Natural killer cell (primary cell): Measurements from ENCODE around the gene WDR53. TPM values are rescaled to one million over a fixed set of nuclear protein-coding genes. Genes with fewer than 3 reads are reported as not detected.

ENCODE experiments used
- ATAC-seq, 3 donors: fragments of 150-1000 bp in 2 of 3; fragments of 200-7000 bp in 1 of 3; cut with Tn5 transposase; 1 replicate in 1 of 3; 2 replicates in 2 of 3; pipeline ENCODE4 v1.10.0; 2021; ENCODE audit warnings: mild to moderate bottlenecking in 2 of 3, moderate library complexity in 2 of 3
- DNase-seq, 2 donors: peaks; one replicate each; pipeline versions ENCODE4 v3.0.0 to v3.0.0-alpha.2; 2013 to 2021; ENCODE audit warnings: mixed read lengths in 1 of 2
- H3K27ac ChIP-seq: one replicate; pipeline ENCODE4 v1.5.1; 2013; ENCODE audit warnings: mild to moderate bottlenecking, low read length
- H3K27me3 ChIP-seq: one replicate; pipeline ENCODE4 v1.6.1; 2013; ENCODE audit warnings: low read length; ENCODE audit not compliant: control insufficient read depth, insufficient read depth
- H3K36me3 ChIP-seq: one replicate; pipeline ENCODE4 v1.6.1; 2013; ENCODE audit warnings: low read length; ENCODE audit not compliant: control insufficient read depth, insufficient read depth
- H3K4me1 ChIP-seq: one replicate; pipeline ENCODE4 v1.6.1; 2013; ENCODE audit warnings: low read length; ENCODE audit not compliant: control insufficient read depth, insufficient read depth
- H3K4me3 ChIP-seq: one replicate; pipeline ENCODE4 v1.5.1; 2013; ENCODE audit warnings: low read length
- H3K9me3 ChIP-seq: one replicate; pipeline ENCODE4 v1.6.1; 2013; ENCODE audit warnings: low read length; ENCODE audit not compliant: control insufficient read depth, insufficient read depth
- H3K27ac Mint-ChIP-seq, 2 donors: one replicate each; pipeline ENCODE4 v1.8.0; 2022; ENCODE audit warnings: mild to moderate bottlenecking in 2 of 2, mixed read lengths in 2 of 2, moderate library complexity in 1 of 2
- H3K27me3 Mint-ChIP-seq, 2 donors: one replicate each; pipeline ENCODE4 v1.8.0; 2022; ENCODE audit warnings: low read depth in 2 of 2, mixed read lengths in 2 of 2
- H3K36me3 Mint-ChIP-seq: one replicate; pipeline ENCODE4 v1.8.0; 2022; ENCODE audit warnings: mixed read lengths
- H3K4me1 Mint-ChIP-seq, 2 donors: one replicate each; pipeline ENCODE4 v1.8.0; 2022; ENCODE audit warnings: mixed read lengths in 2 of 2
- H3K4me3 Mint-ChIP-seq: one replicate; pipeline ENCODE4 v1.8.0; 2022; ENCODE audit warnings: mild to moderate bottlenecking, moderate library complexity, mixed read lengths
- H3K9me3 Mint-ChIP-seq, 2 donors: one replicate each; pipeline ENCODE4 v1.8.0; 2022; ENCODE audit warnings: mixed read lengths in 2 of 2
- CTCF ChIP-seq: fragments of 200-600 bp; IDR thresholded peaks from one replicate; pipeline ENCODE4 v1.8.0; 2022; ENCODE audit warnings: antibody characterized with exemption
- WGBS: methylation state at CpG from one replicate; pipeline ENCODE4 v1.1.7; 2013; ENCODE audit warnings: missing lambda C conversion rate; ENCODE audit not compliant: insufficient coverage; 5-methylcytosine and 5-hydroxymethylcytosine counted together
- intact Hi-C: fragments of 100-400 bp; cut with micrococcal nuclease; formaldehyde crosslinking; loops from one replicate; pipeline ENCODE4 v1.14.2; 2022
- total RNA-seq, 4 donors: library from RNA; stranded (reverse); fragments of 120-200 nt in 1 of 4; gene quantifications; one replicate each; pipeline versions ENCODE4 v1.2.3 to v1.2.4, GENCODE V29; 2013 to 2022

Gene WDR53
- total RNA-seq, 3 donors from 2014 or later (not counting 1 experiment from before 2014, with no cell fraction given): 13.5 to 16.2 (median 14.7) TPM

- H3K4me3 Mint-ChIP-seq: no peak overlapping the region
- H3K4me1 Mint-ChIP-seq: peaks cover 15 to 19% of the 10 kb centered on the region in 2 donors
- Histone ChIP-seq H3K36me3 (no peaks in the 10 kb centered on the region), H3K27ac (no peak overlapping the region), H3K4me3 (no peak overlapping the region), H3K4me1 (peaks cover 12% of the 10 kb centered on the region), H3K9me3 (no peaks in the 10 kb centered on the region), H3K27me3 (no peaks in the 10 kb centered on the region)
- no peak overlapping the region for H3K27ac Mint-ChIP-seq
- H3K9me3 Mint-ChIP-seq: no peaks in the 10 kb centered on the region
- H3K27me3 Mint-ChIP-seq: peaks cover under 1 to 2% of the 10 kb centered on the region in 2 donors
- WGBS: 93% methylated on average over 8 of the region's 8 CpGs
- no peaks in the 10 kb centered on the region for H3K36me3 Mint-ChIP-seq
- intact Hi-C loops: no loop called here
- ATAC-seq (no peak), DNase-seq (no peak)
- no peak for TF ChIP-seq CTCF
These were observed 61.7 kb downstream of the WDR53 start for GRCh38 chr3:196506687-196507086.

GRCh38 chr3:196504556-196504955 is 63.8 kb downstream of the WDR53 start:
- no peaks in the 10 kb centered on the region for H3K9me3 ChIP-seq
- no peaks in the 10 kb centered on the region for H3K27me3 ChIP-seq
- no peaks in the 10 kb centered on the region for H3K9me3 Mint-ChIP-seq
- peak overlapping the region; percentile 17 for H3K4me3 Mint-ChIP-seq
- DNase-seq (peak in 1 of 2 donors; percentile 27), ATAC-seq (no peak)
- no peaks in the 10 kb centered on the region for H3K36me3 Mint-ChIP-seq
- H3K4me1 Mint-ChIP-seq: peaks cover 33 to 38% of the 10 kb centered on the region in 2 donors
- 92% methylated on average over 6 of the region's 6 CpGs for WGBS
- no peak for TF ChIP-seq CTCF
- H3K4me3 ChIP-seq: no peak overlapping the region
- H3K36me3 ChIP-seq: no peaks in the 10 kb centered on the region
- peak overlapping the region; percentile 94 to 97 for H3K27ac Mint-ChIP-seq
- H3K4me1 ChIP-seq: peaks cover 24% of the 10 kb centered on the region
- intact Hi-C loops: loop anchor here (5.0 kb wide), 3 partner anchors 138 to 597 kb away; partner anchors contain the start of genes DYNLT2B and TNK2
- H3K27ac ChIP-seq: no peak overlapping the region
- H3K27me3 Mint-ChIP-seq: no peaks in the 10 kb centered on the region

Other genes starting within 250 kb of the WDR53 start
- gene TM4SF19, start 230.2 kb downstream of the WDR53 start, total RNA-seq: 1 to 10 TPM; 3.2 to 8.0 (median 7.1) TPM
- 10 to 100 TPM; 82.0 to 97.2 (median 82.4) TPM for gene UBXN7, start 136.1 kb downstream of the WDR53 start, total RNA-seq
- gene RNF168, start 64.8 kb downstream of the WDR53 start, total RNA-seq: 10 to 100 TPM; 34.5 to 45.0 (median 42.0) TPM
- not detected for gene SMCO1, start 53.2 kb downstream of the WDR53 start, total RNA-seq
- 1 to 10 TPM; 3.2 to 7.9 (median 7.8) TPM for gene FBXO45, start 106 bp upstream of the WDR53 start, total RNA-seq
- 10 to 100 TPM; 32.5 to 56.3 (median 56.2) TPM for gene NRROS, start 71.1 kb upstream of the WDR53 start, total RNA-seq
- 1 to 10 TPM in 2 of 3 donors, under 1 TPM in 1; 0.92 to 1.8 (median 1.1) TPM for gene CEP19, start 143.7 kb upstream of the WDR53 start, total RNA-seq
- 10 to 100 TPM; 23.9 to 31.8 (median 24.2) TPM for gene PIGX, start 143.8 kb upstream of the WDR53 start, total RNA-seq
- 10 to 100 TPM; 64.5 to 68.6 (median 66.4) TPM for gene PAK2, start 171.3 kb upstream of the WDR53 start, total RNA-seq